Adrenal gland (tissue), 5 donors: ENCODE data around the gene ELMOD1.

Experiments used
- POLR2A ChIP-seq, 2 donors: fragments of 450-650 bp; IDR thresholded peaks; one replicate each; pipeline ENCODE4 v1.6.1; 2017; ENCODE audit warnings: antibody characterized with exemption in 2 of 2, mild to moderate bottlenecking in 2 of 2, moderate library complexity in 1 of 2
- TF ChIP-seq, protein P1 (sequence below), 6 experiments: fragments of 450-650 bp in 4 of 6; fragments of 200-600 bp in 2 of 6; sonication (generic) in 1 of 6; IDR thresholded peaks; 1 replicate in 5 of 6; 2 replicates in 1 of 6; pipeline versions ENCODE4 v1.5.1 to v1.8.0; 2016 to 2021; ENCODE audit warnings: antibody characterized with exemption in 6 of 6, mild to moderate bottlenecking in 2 of 6, moderate library complexity in 1 of 6
- donor health status: DM: no; HTN: no; CAD: no.

- TF ChIP-seq, protein P1, sequence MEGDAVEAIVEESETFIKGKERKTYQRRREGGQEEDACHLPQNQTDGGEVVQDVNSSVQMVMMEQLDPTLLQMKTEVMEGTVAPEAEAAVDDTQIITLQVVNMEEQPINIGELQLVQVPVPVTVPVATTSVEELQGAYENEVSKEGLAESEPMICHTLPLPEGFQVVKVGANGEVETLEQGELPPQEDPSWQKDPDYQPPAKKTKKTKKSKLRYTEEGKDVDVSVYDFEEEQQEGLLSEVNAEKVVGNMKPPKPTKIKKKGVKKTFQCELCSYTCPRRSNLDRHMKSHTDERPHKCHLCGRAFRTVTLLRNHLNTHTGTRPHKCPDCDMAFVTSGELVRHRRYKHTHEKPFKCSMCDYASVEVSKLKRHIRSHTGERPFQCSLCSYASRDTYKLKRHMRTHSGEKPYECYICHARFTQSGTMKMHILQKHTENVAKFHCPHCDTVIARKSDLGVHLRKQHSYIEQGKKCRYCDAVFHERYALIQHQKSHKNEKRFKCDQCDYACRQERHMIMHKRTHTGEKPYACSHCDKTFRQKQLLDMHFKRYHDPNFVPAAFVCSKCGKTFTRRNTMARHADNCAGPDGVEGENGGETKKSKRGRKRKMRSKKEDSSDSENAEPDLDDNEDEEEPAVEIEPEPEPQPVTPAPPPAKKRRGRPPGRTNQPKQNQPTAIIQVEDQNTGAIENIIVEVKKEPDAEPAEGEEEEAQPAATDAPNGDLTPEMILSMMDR (IDR thresholded peaks at IDR 0.05): no peak
- no peak for TF ChIP-seq POLR2A (IDR thresholded peaks at IDR 0.05)
Observed at GRCh38 chr11:107697291-107697690, 106.3 kb downstream of the ELMOD1 start.
